Measurements from ENCODE around the gene BAHCC1.

The BAHCC1 gene

GRCh38 chr17:81486199-81486810, 91.0 kb downstream of the BAHCC1 start:
- H3K27ac ChIP-seq (ENCODE audit: low read depth, low read length, severe bottlenecking), result no peak overlapping the region
- no peaks in the 10 kb centered on the region for H3K9me3 ChIP-seq (ENCODE audit: control insufficient read depth, low read length)
- 93% methylated on average over 11 to 13 of the region's 17 CpGs for WGBS, 2 experiments (ENCODE audit: insufficient coverage in 2 of 2)
- no peaks in the 10 kb centered on the region for H3K36me3 ChIP-seq (ENCODE audit: control insufficient read depth, insufficient read depth, low read length)
- H3K4me1 ChIP-seq (ENCODE audit: control insufficient read depth, insufficient read depth, low read length, poor library complexity, severe bottlenecking), result peaks cover 25% of the 10 kb centered on the region
- H3K4me3 ChIP-seq (ENCODE audit: extremely low read depth, insufficient read depth, low read length, poor library complexity, severe bottlenecking), result no peak overlapping the region

GRCh38 chr17:81487089-81487486, 91.8 kb downstream of the BAHCC1 start:
- no peak overlapping the region for H3K4me3 ChIP-seq (ENCODE audit: extremely low read depth, insufficient read depth, low read length, poor library complexity, severe bottlenecking)
- H3K36me3 ChIP-seq (ENCODE audit: control insufficient read depth, insufficient read depth, low read length), result no peaks in the 10 kb centered on the region
- peaks cover 25% of the 10 kb centered on the region for H3K4me1 ChIP-seq (ENCODE audit: control insufficient read depth, insufficient read depth, low read length, poor library complexity, severe bottlenecking)
- no peaks in the 10 kb centered on the region for H3K9me3 ChIP-seq (ENCODE audit: control insufficient read depth, low read length)
- H3K27ac ChIP-seq (ENCODE audit: low read depth, low read length, severe bottlenecking), result no peak overlapping the region
- WGBS, 2 experiments (ENCODE audit: insufficient coverage in 2 of 2), result 87 to 94% methylated on average over 3 to 6 of the region's 10 CpGs

- Histone ChIP-seq H3K27ac (ENCODE audit: low read depth, low read length, severe bottlenecking) (no peak overlapping the region), H3K4me3 (ENCODE audit: extremely low read depth, insufficient read depth, low read length, poor library complexity, severe bottlenecking) (peak overlapping the region; percentile 33), H3K4me1 (ENCODE audit: control insufficient read depth, insufficient read depth, low read length, poor library complexity, severe bottlenecking) (peaks cover 23% of the 10 kb centered on the region), H3K9me3 (ENCODE audit: control insufficient read depth, low read length) (no peaks in the 10 kb centered on the region), H3K36me3 (ENCODE audit: control insufficient read depth, insufficient read depth, low read length) (no peaks in the 10 kb centered on the region)
- 17 to 19% methylated on average over 57 to 79 of the region's 87 CpGs for WGBS, 2 experiments (ENCODE audit: insufficient coverage in 2 of 2)
Observed at GRCh38 chr17:81487487-81488275, 92.4 kb downstream of the BAHCC1 start.

GRCh38 chr17:81488276-81488860, 93.1 kb downstream of the BAHCC1 start:
- H3K4me3 ChIP-seq (ENCODE audit: extremely low read depth, insufficient read depth, low read length, poor library complexity, severe bottlenecking), result peak overlapping the region; percentile 33
- 28 to 43% methylated on average over 37 to 40 of the region's 52 CpGs for WGBS, 2 experiments (ENCODE audit: insufficient coverage in 2 of 2)
- no peaks in the 10 kb centered on the region for H3K9me3 ChIP-seq (ENCODE audit: control insufficient read depth, low read length)
- no peaks in the 10 kb centered on the region for H3K36me3 ChIP-seq (ENCODE audit: control insufficient read depth, insufficient read depth, low read length)
- H3K4me1 ChIP-seq (ENCODE audit: control insufficient read depth, insufficient read depth, low read length, poor library complexity, severe bottlenecking), result peaks cover 22% of the 10 kb centered on the region
- no peak overlapping the region for H3K27ac ChIP-seq (ENCODE audit: low read depth, low read length, severe bottlenecking)

- H3K36me3 ChIP-seq (ENCODE audit: control insufficient read depth, insufficient read depth, low read length), result no peaks in the 10 kb centered on the region
- H3K27ac ChIP-seq (ENCODE audit: low read depth, low read length, severe bottlenecking), result peak overlapping the region; percentile 41
- peaks cover 22% of the 10 kb centered on the region for H3K4me1 ChIP-seq (ENCODE audit: control insufficient read depth, insufficient read depth, low read length, poor library complexity, severe bottlenecking)
- H3K9me3 ChIP-seq (ENCODE audit: control insufficient read depth, low read length), result no peaks in the 10 kb centered on the region
- peak overlapping the region; percentile 1 for H3K4me3 ChIP-seq (ENCODE audit: extremely low read depth, insufficient read depth, low read length, poor library complexity, severe bottlenecking)
- WGBS, 2 experiments (ENCODE audit: insufficient coverage in 2 of 2), result 31 to 36% methylated on average over 24 to 26 of the region's 27 CpGs
Observed at GRCh38 chr17:81489012-81489997, 94.0 kb downstream of the BAHCC1 start.

GRCh38 chr17:81489998-81490992, 95.0 kb downstream of the BAHCC1 start:
- H3K4me3 ChIP-seq (ENCODE audit: extremely low read depth, insufficient read depth, low read length, poor library complexity, severe bottlenecking), result no peak overlapping the region
- 43 to 55% methylated on average over 9 to 10 of the region's 14 CpGs for WGBS, 2 experiments (ENCODE audit: insufficient coverage in 2 of 2)
- peaks cover 22% of the 10 kb centered on the region for H3K4me1 ChIP-seq (ENCODE audit: control insufficient read depth, insufficient read depth, low read length, poor library complexity, severe bottlenecking)
- no peaks in the 10 kb centered on the region for H3K9me3 ChIP-seq (ENCODE audit: control insufficient read depth, low read length)
- no peak overlapping the region for H3K27ac ChIP-seq (ENCODE audit: low read depth, low read length, severe bottlenecking)
- no peaks in the 10 kb centered on the region for H3K36me3 ChIP-seq (ENCODE audit: control insufficient read depth, insufficient read depth, low read length)

GRCh38 chr17:81491181-81491581, 95.9 kb downstream of the BAHCC1 start:
- peaks cover 22% of the 10 kb centered on the region for H3K4me1 ChIP-seq (ENCODE audit: control insufficient read depth, insufficient read depth, low read length, poor library complexity, severe bottlenecking)
- no peaks in the 10 kb centered on the region for H3K9me3 ChIP-seq (ENCODE audit: control insufficient read depth, low read length)
- H3K36me3 ChIP-seq (ENCODE audit: control insufficient read depth, insufficient read depth, low read length), result no peaks in the 10 kb centered on the region
- H3K27ac ChIP-seq (ENCODE audit: low read depth, low read length, severe bottlenecking), result no peak overlapping the region
- WGBS, 2 experiments (ENCODE audit: insufficient coverage in 2 of 2), result 83 to 87% methylated on average over 2 to 5 of the region's 5 CpGs
- no peak overlapping the region for H3K4me3 ChIP-seq (ENCODE audit: extremely low read depth, insufficient read depth, low read length, poor library complexity, severe bottlenecking)

- Histone ChIP-seq H3K4me1 (ENCODE audit: control insufficient read depth, insufficient read depth, low read length, poor library complexity, severe bottlenecking) (peaks cover 22% of the 10 kb centered on the region), H3K27ac (ENCODE audit: low read depth, low read length, severe bottlenecking) (no peak overlapping the region), H3K4me3 (ENCODE audit: extremely low read depth, insufficient read depth, low read length, poor library complexity, severe bottlenecking) (no peak overlapping the region), H3K9me3 (ENCODE audit: control insufficient read depth, low read length) (no peaks in the 10 kb centered on the region), H3K36me3 (ENCODE audit: control insufficient read depth, insufficient read depth, low read length) (no peaks in the 10 kb centered on the region)
- WGBS, 2 experiments (ENCODE audit: insufficient coverage in 2 of 2), result 53 to 54% methylated on average over 4 of the region's 5 CpGs
Observed at GRCh38 chr17:81491761-81492160, 96.5 kb downstream of the BAHCC1 start.

GRCh38 chr17:81492202-81492601, 96.9 kb downstream of the BAHCC1 start:
- 56 to 64% methylated on average over 14 to 17 of the region's 18 CpGs for WGBS, 2 experiments (ENCODE audit: insufficient coverage in 2 of 2)

More at GRCh38 chr17:81492202-81492601, 96.9 kb downstream of the BAHCC1 start:
- H3K4me1 ChIP-seq (ENCODE audit: control insufficient read depth, insufficient read depth, low read length, poor library complexity, severe bottlenecking), result peaks cover 22% of the 10 kb centered on the region
- H3K36me3 ChIP-seq (ENCODE audit: control insufficient read depth, insufficient read depth, low read length), result no peaks in the 10 kb centered on the region
- H3K4me3 ChIP-seq (ENCODE audit: extremely low read depth, insufficient read depth, low read length, poor library complexity, severe bottlenecking), result no peak overlapping the region
- no peak overlapping the region for H3K27ac ChIP-seq (ENCODE audit: low read depth, low read length, severe bottlenecking)
- no peaks in the 10 kb centered on the region for H3K9me3 ChIP-seq (ENCODE audit: control insufficient read depth, low read length)
